Nephron progenitor cell (in vitro differentiated cells): ENCODE results near the gene ZAR1L.

Source experiments
- DNase-seq: peaks from one replicate; pipeline ENCODE4 v3.0.0; 2021
- H3K27ac Mint-ChIP-seq: 2 replicates; pipeline ENCODE4 v1.8.0; 2021; ENCODE audit warnings: mild to moderate bottlenecking, moderate library complexity, mixed read lengths
- H3K27me3 Mint-ChIP-seq: 2 replicates; pipeline ENCODE4 v1.8.0; 2021; ENCODE audit warnings: mild to moderate bottlenecking, low read depth, mixed read lengths; ENCODE audit not compliant: poor library complexity
- H3K36me3 Mint-ChIP-seq: 2 replicates; pipeline ENCODE4 v1.8.0; 2021; ENCODE audit warnings: low read depth, mixed read lengths
- H3K4me1 Mint-ChIP-seq: 2 replicates; pipeline ENCODE4 v1.8.0; 2021; ENCODE audit warnings: mixed read lengths
- H3K4me3 Mint-ChIP-seq: 2 replicates; pipeline ENCODE4 v1.8.0; 2021; ENCODE audit warnings: mild to moderate bottlenecking, moderate library complexity, mixed read lengths
- H3K9me3 Mint-ChIP-seq: 2 replicates; pipeline ENCODE4 v1.8.0; 2021; ENCODE audit warnings: mild to moderate bottlenecking, moderate library complexity, mixed read lengths
- CTCF ChIP-seq: fragments of 200-600 bp; sonication (generic); IDR thresholded peaks from 2 replicates; pipeline ENCODE4 v1.5.0; 2021; ENCODE audit warnings: antibody characterized with exemption

ZAR1L gene

GRCh38 chr13:32298695-32299094 lies 16.5 kb downstream of the ZAR1L start:
- H3K4me1 Mint-ChIP-seq = no peaks in the 10 kb centered on the region
- no peaks in the 10 kb centered on the region for H3K36me3 Mint-ChIP-seq
- H3K9me3 Mint-ChIP-seq = no peaks in the 10 kb centered on the region
- no peak for TF ChIP-seq CTCF
- H3K27me3 Mint-ChIP-seq = no peaks in the 10 kb centered on the region
- no peak overlapping the region for H3K27ac Mint-ChIP-seq
- no peak for DNase-seq
- no peak overlapping the region for H3K4me3 Mint-ChIP-seq

GRCh38 chr13:32297206-32297605 lies 18.0 kb downstream of the ZAR1L start:
- H3K27me3 Mint-ChIP-seq = no peaks in the 10 kb centered on the region
- H3K27ac Mint-ChIP-seq = no peak overlapping the region
- no peak for TF ChIP-seq CTCF
- H3K9me3 Mint-ChIP-seq = no peaks in the 10 kb centered on the region
- no peak overlapping the region for H3K4me3 Mint-ChIP-seq
- H3K36me3 Mint-ChIP-seq = no peaks in the 10 kb centered on the region
- no peak for DNase-seq
- no peaks in the 10 kb centered on the region for H3K4me1 Mint-ChIP-seq

- Mint-ChIP-seq H3K4me1 (peaks cover 14% of the 10 kb centered on the region), H3K4me3 (no peak overlapping the region), H3K27me3 (peaks cover 5% of the 10 kb centered on the region), H3K36me3 (no peaks in the 10 kb centered on the region), H3K9me3 (peaks cover 6% of the 10 kb centered on the region), H3K27ac (no peak overlapping the region)
- no peak for DNase-seq
- TF ChIP-seq CTCF = no peak
Observed at GRCh38 chr13:32285633-32285965, 29.6 kb downstream of the ZAR1L start.

GRCh38 chr13:32284927-32285632 lies 30.1 kb downstream of the ZAR1L start:
- no peak for DNase-seq
- Mint-ChIP-seq H3K9me3 (peaks cover 5% of the 10 kb centered on the region), H3K4me3 (no peak overlapping the region), H3K27me3 (peaks cover 3% of the 10 kb centered on the region), H3K27ac (no peak overlapping the region), H3K36me3 (no peaks in the 10 kb centered on the region), H3K4me1 (peaks cover 14% of the 10 kb centered on the region)
- TF ChIP-seq CTCF = no peak

GRCh38 chr13:32282096-32282711 lies 33.0 kb downstream of the ZAR1L start:
- TF ChIP-seq CTCF = no peak
- Mint-ChIP-seq H3K9me3 (peaks cover 5% of the 10 kb centered on the region), H3K27ac (no peak overlapping the region), H3K36me3 (no peaks in the 10 kb centered on the region), H3K27me3 (peaks cover 2% of the 10 kb centered on the region), H3K4me1 (peaks cover 31% of the 10 kb centered on the region), H3K4me3 (no peak overlapping the region)
- no peak for DNase-seq

GRCh38 chr13:32281096-32281495 lies 34.1 kb downstream of the ZAR1L start:
- Mint-ChIP-seq H3K27ac (no peak overlapping the region), H3K36me3 (no peaks in the 10 kb centered on the region), H3K9me3 (peaks cover 1% of the 10 kb centered on the region), H3K4me3 (no peak overlapping the region), H3K4me1 (peaks cover 36% of the 10 kb centered on the region), H3K27me3 (peaks cover under 1% of the 10 kb centered on the region)
- DNase-seq = no peak
- no peak for TF ChIP-seq CTCF
